ENCODE measurements around the gene HOXB6.

The HOXB6 gene

DNA sequence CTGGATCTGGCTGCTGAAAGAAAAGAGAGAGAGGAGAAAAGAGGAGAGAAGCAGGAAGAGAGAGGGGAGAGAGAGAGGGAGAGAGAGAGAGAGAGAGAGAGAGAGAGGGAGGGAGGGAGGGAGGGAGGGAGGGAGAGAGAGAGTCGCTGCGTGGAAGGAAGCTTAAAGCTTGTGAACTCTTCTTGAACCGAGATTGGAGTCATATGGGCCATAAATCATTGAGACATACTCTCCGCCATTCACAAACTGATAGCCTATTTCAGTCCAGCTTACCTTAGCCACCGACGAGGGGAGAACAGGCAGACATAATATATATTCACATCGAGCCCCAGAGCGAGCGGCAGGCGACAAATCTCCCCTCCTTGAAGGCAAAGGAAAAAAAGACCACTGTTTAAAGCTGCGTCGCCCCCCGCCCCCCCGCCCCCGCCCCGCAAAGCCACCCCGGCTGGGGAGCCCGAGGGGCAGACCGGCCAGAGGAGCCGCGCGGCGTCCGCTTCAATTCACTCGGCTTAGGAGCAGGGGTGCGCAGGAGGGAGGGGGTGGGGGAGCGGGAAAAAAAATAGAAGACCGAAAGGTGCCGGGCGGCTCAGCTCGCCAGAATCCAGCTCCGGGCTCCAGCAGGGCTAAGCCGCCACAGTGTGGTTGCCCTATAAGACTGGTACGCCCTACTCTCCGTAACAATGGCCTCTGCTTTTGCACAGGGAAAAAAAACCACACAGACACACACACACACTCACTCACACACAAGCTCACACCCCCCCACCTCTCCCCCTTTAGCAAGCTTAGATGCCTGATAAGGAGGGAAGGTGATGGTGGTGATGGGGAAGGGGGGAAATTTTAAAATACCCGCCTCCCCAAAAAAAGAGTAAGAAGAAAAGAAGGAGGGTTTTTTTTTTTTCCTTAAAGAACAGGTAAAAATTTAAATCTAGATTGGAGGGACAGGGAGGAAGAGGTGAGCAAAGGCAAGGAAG lies 49.2 kb downstream of the HOXB6 start:
- no peak for DNase-seq

DNA sequence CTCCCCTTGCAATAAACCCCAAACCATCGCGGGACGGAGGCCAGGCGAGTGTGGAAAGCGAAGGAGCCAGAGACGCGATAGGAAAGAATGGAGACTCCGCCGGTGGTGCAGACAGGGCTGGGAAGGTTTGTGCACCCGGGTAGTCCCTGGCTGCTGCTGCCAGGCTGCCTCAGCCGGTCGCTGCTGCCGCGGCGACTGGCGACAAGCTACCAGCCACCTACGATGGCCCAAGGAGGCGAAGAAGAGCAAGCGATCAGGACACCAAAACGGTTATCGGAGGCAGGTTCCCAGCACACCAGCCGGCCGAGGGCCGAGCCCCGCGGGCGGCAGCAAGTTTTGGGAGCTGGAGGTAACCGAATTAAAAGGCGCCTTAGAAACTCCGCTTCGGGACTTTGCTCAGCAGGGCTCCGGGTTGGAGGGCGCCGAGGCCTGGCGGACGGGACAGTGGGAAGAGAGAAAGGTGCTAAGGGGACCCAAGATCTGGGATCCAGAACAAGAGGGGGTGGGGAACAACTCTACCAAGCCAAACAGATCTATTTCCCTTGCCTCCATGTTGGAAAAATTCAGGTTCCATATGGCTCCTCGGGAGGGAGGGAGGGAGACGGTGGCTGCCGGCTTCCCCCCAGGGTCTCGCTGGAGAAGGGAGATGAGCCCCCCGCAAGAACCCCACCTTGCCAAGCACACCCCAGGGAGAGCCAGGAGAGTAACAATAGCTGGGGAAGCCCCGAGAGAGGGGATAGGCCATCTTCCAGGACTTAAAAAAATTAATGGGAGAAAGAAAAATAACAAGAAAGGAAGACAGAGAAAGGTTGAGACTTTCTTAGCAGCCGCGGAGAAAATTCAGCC lies 50.2 kb downstream of the HOXB6 start:
- DNase-seq = no peak

DNA sequence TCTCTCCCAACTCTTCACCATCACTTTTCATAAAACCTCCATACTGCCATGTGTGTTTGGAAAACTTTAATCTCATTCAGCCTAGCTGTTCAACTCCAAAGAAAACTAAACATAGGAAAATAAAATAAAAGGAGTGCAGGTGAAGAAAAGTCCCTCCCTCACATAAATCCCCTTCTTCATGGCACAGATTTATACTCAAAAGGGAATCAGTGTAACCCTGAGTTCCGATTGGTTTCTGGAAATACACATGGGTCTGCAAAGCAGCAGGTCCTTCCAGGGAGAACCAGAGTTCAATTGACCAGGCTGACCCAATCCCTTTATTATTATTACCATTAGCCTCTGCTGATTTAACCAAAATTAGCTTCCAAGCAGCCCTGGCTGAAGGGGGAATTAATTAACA lies 51.0 kb downstream of the HOXB6 start:
- no peak for DNase-seq

DNA sequence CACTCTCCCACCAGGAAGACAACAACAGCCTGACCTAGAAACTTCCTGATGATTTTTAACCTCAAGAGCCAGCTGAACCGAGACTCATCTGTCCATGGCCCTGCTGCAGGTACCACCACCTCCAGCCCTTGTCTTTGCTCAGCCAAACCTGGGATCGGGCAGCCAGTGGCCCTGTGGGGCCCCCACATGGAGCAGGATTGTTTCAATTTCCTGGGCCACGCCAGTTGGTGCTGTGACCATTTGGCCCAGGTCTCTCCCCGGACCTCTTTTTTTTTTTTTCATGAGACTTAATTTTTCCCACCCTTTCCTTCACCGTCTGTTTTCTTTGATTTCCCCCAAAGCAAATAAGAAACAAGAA lies 51.6 kb downstream of the HOXB6 start:
- no peak for DNase-seq

DNA sequence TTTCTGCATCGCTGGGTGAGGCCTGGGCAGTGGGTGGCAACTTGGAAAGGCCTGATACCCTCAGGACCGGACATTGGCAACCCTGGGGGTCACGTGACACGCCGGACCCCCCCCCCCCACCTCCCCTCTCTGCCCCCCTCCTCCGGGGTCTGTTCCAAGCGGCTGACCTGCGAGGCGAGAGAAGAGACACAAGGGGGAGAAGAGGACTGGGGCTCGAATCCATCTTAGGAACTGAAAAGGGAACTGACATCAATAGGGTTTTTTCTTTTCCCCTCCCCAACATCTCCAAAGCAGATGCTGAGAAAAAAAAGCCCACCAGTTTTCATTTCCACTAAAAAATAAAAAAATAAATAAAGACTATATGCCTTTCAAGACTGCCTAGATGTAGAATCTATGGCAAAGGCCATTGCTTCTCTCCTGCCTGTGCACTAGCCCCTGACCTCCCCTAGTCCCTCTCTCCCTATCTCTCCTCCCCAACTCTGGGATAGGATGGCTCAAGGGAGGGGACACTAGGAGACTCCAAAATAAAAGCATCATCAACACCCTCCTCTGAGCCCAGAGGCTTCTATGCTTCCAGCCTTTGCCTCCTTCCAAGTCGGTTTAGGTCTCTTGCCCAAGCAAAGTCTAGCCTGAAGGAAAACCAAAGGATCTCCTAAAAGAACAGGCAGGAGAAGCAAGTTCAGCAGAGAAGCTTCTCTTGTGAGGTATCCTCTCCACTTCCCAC lies 52.2 kb downstream of the HOXB6 start:
- no peak for DNase-seq

DNA sequence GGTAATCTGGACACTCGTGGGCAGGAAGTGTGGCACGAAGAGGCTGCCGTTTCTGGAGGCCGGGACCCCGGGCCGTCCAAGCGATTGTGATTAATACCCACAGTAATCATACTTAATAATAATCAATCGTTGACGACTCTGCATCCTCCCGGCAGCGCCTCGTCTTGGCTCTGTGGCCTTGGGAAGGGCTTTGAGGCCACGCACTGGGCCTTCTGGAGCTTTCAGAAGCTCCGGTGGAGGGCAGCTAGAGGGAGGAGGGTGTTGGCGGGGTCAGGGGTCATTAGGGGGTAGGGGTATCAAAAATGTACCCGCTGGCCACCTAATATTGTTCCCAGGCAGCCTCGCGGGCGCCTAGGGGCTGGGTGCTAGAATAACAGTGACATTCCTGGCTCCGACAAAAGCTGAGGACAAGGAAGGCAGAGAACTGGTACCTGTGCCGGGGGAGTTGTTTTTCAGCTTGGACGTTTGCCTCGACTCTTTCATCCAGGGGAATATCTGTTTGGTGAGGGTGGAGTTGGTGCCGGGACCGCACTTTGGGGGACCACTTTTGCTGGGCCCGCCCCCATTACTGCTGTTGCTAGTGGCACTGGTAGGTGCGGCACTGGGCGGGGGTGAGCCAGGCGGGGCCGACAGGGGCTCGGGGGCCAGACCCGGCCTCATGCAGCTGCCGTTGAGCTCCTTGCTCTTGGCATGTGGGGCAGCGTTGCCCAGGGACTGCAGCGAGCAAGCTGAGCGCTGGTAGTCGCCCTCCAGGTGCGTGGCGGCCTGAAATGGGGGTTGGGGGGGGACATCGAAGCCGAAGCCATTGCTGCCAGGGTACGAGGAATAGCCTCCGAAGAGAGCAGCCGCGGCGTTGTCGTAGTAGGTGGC lies 53.0 kb downstream of the HOXB6 start:
- DNase-seq = no peak

DNA sequence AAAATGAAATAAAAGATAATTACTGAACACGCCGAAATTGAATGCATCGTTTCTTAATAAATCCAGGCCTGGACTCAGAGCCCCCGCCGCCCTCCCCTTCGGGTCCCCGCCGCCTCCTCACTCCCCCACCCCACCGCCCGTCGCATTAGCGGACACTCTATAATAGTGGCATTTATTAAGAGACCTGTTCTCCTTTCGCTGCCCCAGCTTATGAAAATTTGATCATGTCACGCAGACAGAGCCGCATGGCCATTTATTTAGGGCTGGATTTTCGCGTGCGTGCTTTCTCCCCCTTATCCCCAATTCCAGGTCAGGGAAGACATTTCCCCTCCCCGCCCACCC lies 53.6 kb downstream of the HOXB6 start:
- DNase-seq = no peak

DNA sequence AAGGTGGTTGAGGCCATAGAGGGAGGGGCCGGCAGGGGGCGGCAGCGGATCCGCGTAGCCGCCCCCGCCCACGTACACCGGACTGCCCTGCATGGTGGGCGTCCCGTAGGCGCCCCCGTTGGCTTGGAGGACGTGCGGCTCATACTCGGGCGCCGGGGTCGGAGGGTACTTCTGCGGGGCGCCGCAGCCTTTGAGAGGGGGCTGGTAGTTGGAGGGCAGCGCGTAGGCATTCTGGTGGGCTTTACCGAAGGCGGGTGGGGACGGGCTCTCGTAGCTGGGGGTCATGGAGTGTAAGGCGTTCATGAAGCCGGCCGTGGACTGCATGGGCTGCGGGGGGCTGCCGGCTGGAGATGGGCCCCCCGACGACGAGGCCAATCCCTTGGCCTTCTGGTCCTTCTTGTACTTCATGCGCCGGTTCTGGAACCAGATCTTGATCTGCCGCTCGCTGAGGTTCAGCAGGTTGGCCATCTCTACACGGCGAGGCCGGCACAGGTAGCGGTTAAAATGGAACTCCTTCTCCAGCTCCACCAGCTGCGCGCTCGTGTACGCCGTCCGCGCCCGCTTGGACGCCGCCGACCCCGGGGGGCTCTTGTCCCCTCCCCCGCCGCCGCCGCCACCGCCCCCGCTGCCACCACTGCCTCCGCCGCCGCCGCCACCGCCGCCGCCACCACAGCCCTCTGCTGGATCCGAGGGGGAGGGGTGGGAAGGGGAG lies 54.1 kb downstream of the HOXB6 start:
- no peak for DNase-seq

DNA sequence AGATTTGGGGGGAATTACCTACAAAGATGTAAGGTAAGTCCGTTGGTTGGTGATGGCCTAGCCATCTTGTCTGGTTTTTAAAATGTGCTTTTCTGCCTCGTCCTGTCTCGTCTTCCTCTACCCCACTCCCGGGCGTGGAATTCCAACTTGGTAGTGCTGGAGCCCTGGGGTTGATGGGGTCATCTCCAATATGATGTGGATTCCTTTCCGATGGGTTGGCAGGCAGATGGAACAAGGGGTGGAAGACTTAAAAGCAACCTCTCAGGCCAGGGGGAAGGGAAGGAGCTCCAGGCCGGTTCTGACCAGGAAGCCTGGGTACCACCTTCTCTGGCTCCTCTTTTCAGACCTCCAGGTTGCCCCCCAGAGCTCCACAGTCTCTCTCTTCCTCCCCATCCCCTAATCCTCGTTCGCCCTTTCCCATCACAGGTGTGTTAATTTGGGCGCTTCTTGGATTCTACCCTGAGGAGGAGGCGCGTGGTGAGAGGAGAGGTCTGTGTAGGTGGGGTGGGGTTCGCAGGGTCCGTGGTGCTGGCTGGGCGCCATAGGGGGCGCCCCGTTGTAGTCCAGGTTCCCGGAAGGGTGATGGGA lies 54.8 kb downstream of the HOXB6 start:
- DNase-seq = no peak

DNA sequence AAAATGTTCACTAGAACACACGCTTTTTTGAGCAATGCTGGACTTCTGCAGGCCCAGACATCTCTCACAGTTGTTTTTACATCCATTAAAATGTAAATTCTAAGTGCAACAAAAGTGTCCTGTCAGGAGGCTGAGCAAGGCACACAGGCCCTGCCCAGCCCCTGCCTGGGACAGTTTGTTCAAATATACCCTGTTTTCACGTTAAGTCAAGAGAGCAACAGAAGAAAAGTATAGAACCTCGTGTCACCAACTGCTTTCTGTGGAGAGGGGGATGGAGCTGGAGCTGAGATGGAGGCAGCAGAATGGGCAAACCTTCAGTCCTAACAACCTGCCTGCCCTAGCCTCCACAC lies 55.5 kb downstream of the HOXB6 start:
- no peak for DNase-seq

DNA sequence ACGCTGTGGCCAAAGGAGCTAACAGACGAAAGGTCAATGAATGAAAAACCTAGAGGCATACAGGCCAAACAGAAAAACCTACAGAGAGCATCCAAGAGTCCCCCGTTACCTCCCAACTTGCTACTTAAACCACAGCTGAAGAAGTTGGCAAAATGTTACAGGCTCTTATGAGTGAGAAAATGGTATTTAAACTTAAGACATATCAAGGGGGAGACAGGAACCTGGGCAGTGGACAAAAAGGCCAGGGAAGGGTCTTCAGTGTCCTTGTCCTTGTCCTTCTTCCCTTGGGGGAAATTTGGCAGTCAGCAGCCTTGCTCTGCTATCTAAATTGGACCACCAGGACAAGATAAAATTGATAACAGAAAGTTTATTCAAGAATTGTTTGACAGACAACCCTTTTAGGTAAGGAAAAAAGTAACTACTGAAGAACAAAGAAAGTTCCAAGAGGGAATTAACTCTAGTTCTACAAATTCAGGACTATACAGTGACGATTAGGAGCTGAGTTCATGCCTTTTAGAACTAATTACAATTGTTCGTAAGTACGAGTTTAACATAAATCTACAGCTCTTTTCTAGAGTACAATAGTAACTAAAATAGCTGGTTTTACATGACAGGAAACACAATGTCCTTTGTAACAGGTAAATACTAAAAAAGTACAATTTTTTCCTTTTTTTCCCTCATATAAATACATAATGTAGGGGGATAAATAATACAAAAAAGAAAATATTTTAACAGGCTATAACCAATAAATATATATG lies 56.1 kb downstream of the HOXB6 start:
- no peak for DNase-seq

DNA sequence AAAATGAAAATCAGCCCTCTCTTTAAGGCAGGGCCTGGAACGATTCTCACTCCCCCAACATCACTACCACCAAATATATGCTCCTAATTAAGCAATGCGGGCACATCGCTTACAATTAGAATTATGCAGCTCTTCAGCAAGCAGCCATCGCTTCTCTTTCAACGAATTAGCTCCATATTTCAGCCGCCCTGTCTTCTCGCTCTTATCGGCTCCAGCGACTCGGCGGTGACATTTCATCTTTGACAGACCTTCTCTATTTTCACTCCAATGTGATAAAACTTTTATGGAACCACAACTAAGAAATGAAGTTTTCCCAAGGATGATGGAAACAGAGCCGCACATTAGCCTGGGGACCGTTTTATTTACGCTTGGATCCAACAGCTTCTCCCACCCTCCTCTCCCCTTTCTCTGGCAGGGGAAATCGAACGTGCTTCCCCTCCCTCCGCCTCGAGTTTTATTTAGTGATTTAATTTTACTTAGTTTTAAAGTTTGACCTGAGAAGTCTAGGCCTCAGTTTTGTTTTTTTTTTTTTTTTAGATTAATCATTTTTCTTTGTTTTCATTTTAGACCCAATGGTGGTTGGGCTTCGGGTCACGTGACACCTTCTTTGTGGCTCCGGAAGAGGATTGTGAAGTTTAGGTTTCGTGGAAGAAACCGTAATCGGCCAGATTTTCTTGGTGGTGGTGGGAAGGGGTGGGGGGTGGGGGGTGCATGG lies 56.8 kb downstream of the HOXB6 start:
- DNase-seq = no peak

DNA sequence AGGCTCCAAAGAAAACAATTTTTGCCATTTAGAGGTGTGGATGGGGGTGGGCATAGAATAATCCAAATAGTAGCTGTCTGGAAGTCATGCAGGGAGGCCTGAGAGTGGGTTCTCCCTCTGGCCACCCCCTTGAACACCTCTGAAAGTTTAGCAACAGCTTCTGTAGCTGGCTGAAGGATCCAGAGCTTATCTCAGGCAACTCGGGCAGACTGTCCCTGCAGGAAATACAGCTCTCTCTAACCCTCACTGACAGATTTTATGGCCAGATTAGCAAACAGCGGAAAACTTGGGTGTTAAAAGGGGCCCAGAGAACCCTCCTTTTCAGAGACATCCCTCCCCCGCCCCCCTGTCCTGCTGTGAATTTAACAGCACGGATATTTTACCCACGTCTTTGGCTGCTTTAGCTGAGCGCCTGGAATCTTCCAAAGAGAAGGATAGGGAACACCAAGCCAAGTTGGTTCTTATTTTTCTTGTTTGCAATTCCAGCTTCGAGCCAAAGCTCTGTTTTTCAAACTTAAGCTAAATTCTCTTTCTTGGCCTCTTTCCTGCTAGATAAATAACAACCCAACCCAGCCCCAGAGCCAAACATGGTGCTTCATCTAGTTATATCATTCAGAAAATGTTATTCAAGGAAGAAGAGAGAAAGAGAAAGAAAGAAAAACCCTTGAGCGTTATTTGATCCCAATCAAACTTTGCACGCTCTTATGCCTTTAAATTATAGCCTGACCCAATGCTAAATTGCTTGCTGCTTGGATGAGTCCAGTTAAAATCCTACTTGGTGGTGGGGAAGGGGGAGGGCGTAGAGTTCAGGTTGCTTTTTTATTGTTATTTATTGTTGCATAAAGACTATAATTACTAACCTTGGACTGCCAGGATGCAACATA lies 57.6 kb downstream of the HOXB6 start:
- peak in 1 of 56 donors; percentile 0 for DNase-seq

DNA sequence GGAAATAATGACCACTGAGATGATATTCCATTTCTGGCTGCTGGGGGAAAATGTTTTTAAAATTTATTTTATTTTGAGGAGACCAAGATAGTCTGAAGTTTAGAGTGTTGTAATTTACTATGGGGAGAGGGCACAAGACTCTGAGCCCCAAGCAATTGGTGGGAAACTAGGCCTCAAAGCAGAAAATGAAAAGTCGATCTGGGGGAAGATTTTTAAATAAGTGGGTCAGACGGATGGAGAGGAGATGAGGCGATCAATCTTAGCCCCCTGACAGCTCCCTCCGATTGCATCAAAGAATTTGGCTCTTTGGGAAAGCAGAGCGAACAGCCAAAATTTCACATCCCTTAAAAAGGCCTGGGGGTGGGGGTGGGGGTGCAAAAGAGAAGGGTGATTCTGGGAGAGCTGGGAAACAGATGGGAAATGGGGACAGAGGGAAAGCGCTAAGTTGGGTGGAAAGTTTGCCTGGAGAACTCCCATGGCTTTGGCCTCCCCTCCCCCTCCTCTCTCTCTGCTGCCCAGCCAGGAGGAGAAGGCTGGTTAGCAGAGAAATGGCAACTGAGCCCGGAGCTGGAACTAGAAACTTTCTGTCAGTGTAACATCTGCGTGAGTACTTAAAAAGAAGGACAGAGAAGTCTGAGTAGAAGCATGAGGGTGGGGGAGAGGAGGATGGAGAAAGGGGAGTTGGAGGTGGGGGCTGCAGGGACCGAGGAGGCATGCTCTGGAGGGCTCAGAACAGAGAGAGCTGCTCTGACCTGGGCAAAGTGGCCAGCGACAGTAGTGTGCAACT lies 58.5 kb downstream of the HOXB6 start:
- no peak for DNase-seq

Data from amygdala (tissue), 56 donors.